GOT3 (cell line): Measurements from ENCODE around the gene SORCS1.

Experiments
- DNase-seq: peaks from one replicate; lab custom pipeline; 2025; ENCODE audit warnings: mixed read lengths; lab: John Stamatoyannopoulos, UW

SORCS1 gene

DNA sequence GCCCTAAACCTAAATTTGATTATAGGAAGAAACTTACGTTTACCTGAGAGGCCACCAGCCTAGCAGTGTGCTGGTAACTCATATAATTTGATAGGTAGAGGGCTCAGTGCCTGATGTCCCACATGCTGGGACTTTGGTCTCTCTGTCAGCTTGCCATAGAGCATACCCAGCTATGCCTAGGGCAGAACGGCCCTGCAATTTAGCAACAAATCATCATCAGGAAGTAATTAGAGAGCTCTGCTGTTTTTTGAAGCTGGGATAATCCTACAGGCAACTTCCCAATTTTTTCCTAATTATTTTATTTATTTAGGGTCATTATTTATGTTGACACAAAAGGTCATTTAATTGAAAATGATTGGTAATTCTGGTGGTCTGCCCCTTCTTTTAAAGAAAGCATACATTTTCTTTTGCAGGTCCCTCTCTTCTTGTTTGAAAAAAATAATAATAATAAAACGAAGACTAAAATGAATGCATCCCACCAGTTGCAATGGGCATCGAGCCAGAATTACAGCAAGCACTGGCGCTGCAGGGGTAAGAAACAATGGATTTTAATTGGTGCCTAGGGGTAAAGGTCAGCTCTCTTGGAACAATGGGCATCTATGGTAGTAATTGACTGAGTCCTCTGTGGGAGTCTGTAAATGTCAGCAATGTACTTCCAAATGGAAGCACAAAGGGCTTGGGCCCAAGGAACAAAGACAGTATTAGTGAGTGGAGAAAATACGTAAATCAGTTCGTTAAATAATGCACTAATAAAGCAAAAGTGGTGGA is 348.0 kb downstream of the SORCS1 start:
- DNase-seq, result no peak

DNA sequence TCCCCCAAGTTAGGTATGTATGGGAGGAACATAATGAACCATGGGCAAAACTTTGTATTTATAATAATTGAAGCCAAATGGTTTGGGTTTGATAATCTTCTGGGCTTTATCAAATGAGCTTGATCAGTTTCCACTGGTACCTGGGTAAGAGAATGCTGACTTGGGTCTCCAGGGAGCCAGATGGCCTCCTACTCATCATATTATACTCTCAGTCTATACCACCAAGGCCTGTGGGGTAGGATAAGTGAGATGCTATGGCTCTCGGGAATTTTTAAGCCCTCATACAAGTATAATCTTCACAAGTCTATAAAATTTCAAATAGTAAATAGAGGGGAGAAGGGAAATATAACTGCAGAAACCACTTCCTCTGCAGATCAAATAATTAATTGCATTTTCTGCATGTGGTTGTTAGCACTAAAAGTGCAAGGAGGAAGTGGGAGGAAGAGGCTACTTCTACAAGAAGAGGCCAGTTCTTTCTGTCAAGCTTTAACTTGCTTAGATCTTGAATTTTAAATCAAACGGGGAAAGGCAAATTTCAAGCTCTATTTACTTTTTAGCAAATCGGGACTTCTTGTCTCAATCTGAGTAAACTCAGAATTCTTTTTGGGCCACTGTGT is 349.0 kb downstream of the SORCS1 start:
- DNase-seq, result no peak

DNA sequence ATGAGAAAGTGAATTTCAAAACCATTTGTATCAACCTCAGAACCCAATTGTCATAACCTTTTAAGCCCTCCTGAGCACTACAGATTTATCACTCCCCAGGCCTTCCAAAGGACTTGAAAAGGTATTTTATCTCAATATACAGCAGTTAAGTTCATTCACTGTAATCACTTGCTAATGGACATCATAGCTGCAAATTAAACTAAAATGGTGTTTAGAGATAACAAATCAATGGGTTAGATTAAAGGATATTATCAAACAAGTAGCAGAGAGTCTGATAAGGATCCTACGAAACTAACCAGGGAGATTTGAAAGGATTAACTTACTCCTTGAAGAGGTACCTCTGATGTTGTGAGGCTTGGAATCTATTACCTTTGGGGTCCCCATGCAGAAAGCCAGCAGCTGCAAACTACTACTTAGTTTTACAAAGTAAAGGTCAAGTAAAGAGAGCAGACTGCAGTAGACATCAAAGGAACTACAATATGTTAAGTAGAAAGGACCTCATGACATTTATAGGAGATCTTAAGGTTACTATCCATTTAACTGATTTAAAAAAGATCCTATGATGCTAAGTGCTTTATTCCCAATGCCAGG is 359.4 kb downstream of the SORCS1 start:
- no peak for DNase-seq

DNA sequence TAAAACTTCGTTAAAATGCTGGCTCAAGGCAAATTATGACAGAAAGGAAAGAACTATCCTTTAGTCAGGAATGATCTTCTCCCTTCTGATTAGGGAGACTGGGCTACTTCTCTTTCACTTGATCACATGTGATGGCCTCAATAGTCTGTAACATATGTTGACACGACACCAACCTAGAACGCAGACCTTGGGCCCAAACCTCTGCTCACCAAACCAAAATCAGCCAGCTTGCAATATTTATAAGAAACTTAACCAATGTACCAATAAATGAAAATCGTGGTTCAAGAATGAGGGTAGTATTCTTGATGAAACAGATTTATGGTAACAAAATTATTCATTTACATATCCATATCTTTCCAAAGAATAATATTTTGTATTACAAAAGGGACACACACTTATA is 361.6 kb downstream of the SORCS1 start:
- DNase-seq, result no peak

DNA sequence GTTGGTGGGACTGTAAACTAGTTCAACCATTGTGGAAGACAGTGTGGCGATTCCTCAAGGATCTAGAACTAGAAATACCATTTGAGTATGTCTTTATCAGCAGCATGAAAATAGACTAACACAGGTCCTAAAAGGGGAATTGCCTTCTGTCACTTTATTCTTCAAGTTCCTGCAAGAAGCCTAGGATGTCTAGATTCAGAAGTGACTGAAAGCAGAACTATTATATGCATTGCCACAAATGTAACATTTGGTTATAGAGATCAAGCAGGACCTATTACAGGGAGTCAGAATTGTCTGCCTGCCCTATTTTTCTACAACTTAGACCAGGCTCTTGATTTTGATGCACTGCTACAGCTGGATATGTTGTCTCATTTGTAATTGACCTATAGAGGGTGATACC is 364.7 kb downstream of the SORCS1 start:
- no peak for DNase-seq

DNA sequence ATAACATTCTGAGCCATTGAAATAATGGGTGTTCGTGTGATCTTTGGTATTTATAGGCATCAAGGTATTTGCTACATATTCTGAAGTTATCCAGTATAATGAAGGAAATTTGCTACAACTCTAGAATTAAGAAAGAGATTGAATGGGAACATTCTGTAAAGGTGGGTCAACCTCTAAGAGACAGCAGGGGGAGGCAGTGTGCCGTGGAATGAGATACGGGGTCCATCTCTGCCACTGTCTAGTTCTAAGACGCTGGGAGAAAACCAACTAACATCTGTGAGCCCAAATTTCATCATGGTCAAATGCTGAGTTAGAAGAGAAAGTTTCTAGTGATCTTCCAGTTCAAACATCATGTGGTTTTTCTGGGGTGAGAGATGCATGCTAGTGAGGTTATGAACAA is 368.9 kb downstream of the SORCS1 start:
- no peak for DNase-seq

DNA sequence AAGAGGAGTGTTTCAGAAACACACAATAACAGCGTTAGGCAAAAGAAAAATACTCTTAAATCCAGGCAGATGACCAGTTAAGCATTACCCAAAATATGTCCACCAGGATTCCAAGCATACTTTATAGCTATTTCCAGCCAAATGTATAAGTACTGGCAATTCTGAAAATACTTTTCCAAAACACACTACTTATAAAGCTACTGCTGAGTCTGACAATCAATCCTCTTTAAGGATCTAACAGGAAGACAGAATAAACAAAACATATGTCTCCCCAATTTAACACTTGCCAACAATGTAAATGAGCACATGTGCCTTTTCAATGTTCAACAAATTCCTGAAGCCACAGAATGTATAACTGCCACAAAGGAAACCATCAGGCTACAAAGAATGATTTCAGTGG is 370.9 kb downstream of the SORCS1 start:
- DNase-seq, result no peak

DNA sequence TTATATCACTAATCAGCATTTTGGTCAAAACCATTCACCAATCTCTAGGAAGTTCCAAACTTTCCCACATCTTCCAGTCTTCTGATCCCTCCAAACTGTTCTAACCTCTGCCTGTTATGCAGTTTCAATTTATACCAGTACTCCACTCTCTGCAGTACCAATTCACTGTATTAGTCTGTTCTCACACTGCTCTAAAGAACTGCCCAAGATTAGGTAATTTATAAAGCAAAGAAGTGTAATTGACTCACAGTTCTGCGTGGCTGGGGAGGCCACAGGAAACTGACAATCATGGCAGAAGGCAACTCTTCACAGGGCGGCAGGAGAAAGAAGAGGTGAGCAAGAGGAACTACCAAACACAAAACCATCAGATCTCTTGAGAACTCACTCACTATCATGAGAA is 374.9 kb downstream of the SORCS1 start:
- DNase-seq, result no peak

DNA sequence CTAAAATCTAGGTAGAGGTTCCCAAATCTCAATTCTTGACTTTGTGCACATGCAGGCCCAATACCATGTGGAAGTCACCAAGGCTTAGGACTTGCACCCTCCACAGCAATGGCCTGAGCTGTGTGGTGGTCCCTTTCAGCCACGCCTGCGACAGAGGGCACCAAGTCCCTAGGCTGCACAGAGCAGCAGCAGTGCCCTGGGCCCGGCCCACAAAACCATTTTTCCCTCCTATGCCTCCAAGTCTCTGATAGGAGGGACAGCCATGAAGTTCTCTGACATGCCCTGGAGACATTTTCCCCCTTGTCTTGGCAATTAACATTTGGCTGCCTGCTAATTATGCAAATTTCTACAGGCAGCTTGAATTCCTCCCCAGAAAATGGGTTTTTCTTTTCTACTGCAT is 375.5 kb downstream of the SORCS1 start:
- no peak for DNase-seq

DNA sequence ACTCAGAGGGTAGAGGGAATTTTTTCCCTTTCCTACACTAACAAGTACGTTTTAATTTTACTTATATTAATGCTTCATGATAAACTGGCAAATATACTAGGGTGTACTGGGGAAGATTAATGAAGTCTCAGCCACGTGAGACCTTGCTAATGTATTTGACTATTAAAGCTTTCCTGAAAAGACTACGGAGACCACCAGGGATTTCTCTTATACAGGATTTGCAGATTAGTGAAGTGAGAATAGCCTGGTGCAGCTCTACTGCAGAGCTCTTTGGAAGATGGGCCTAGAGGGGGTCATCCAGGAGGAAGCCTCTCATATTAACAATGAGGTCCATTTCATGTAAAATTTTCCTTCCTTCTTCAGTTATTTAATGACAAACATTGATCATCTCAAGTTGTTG is 379.0 kb downstream of the SORCS1 start:
- DNase-seq, result no peak

DNA sequence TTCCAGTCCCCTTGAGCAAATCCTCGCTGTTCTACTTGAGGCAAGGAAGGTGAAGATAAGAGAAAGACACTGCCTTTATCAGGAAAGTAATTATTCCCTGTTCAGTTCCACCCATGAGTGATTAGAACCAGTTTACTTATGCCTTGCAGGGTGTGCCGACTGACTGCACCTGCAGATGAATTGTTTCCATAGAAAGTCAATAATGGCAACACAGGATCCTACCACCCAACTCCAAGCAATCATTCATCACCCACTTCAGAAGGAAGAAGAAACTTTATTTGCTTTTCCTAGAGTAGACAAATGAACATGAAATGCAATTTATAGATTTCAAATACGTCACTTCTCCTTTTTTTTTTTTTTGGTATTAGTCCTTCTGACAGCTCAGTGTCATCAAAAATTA is 383.9 kb downstream of the SORCS1 start:
- DNase-seq, result no peak

DNA sequence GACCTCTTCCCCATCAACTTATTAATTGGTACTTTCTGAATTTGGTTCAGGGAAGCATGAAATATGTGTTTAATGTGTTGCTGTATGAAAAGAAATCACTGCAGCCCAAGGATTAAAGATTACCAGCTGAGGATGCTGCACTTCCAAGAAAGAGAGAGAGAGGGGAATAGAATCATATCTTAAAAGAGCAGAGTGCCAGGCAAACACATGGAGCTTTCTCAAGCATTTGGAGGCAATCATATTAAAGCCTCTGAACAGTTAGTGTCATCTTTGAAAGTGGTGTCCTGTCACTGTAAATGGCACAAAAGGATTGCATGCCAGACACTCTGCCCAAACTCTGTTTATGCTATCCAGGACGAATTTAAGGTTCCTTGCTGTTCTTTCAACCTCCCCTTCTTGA is 386.7 kb downstream of the SORCS1 start:
- no peak for DNase-seq

DNA sequence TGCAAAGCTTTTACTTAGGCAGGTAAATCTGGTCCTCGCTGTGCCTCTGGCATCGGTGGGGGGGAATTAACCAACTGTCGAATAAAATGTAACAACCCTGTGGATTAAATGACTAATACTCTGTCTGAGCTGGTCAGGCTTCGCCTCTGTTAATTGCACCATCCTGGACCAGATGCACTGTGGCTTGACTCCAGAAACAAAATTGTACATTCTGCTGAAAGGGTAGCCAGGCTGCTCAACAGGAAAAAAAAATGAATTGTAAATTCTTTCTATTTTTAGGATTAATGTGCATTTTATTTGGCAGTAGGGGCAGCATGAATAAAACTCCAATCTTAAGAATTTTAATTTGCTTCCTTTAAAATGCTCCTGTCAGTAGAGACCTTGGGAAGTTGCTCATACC is 389.4 kb downstream of the SORCS1 start:
- no peak for DNase-seq

DNA sequence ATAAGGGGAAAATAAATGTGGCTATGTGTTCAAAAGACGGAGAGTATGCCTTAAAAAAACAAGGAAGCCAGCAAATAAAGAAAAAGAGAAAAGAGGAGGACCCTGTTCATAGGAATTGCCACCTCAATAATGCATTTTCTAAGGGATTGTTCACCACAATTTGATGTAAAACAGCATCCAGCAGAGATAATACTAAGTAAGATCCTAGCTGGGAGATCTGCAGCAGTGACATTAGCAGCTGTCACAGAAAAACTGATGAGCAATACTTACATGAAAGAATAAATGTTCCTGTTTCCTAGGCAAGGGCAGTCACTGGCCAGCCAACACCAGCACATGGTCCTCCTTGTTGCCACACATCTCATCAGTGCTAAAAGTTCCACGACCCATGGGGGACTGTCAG is 391.5 kb downstream of the SORCS1 start:
- no peak for DNase-seq

DNA sequence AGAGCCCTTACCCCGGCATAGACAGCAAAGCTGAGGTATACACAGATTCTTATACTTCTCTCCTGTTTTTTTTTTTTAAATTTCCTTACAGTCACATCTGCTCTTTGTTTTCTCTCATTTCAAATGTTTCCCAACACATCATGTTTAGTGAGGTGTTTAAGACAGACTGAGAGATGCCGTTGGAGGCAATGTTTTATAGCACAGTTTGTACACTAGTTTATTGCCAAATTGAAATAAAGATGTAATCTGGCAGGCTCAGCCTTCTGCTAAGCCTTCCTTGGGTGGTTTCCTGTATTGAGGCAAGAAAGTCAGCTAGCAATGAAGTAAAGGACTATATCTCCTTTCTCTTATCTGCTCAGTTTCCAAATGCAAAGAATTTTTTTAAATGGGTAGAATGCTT is 393.4 kb downstream of the SORCS1 start:
- no peak for DNase-seq

DNA sequence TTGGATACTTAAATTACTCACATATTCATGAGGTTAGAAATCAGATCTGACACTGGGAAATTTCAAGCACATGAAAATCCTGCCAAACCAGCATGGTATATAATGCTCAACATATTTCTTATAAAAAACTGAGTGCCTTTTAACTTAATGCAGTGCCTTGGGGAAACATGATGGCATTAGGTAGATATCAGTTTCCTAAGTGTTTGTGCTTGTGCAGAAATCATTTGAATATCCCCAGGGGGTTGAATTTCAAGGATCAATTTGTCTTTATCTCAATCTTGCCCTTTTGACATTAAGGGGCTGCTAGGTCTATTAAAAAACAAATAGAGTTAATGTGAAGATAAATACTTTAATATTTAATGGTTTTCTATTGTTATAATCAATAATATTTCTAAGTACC is 396.3 kb downstream of the SORCS1 start:
- no peak for DNase-seq

DNA sequence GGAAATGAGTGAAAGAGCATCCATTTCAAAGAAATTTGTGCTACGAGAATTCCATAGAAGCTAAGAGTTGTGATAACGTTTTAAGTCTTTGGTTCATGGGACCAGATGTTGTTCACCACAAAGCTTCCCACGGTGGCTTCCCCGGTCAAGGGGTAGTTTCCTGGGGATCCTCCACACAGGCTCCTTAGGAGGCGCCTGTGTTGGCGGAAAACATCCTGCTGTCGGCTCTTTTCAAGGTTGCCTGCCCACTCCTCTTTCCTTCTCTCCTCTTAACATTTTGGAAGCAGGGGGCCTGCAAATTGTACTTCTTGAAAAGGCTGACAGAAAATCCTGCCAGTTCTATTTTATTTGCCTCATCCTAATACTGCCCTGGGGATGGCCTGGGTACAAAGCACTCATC is 398.6 kb downstream of the SORCS1 start:
- no peak for DNase-seq

DNA sequence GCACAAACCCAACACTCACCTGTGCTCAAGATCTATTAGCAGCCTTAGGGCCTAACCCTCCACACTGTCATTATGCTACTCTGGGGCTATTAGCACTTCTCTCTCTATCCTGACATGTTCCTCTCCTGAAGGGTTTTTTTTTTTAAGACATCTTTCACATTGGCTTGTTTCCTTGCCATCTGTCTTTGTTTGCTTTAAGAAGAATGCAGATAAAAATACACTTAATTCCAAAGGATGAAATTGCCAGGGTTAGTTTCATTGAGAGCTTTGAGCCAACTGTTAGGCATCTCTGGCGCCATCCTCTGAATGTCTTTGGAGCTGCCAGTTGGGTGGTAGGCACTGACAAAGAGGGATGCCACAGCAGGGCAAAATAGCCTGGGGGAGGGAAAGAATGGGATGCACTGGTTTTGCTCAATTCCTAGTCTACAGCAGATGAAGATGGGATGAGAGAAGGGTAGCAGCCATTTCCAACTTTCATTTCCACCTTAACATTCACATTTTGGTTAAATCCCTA is 399.2 kb downstream of the SORCS1 start:
- no peak for DNase-seq

DNA sequence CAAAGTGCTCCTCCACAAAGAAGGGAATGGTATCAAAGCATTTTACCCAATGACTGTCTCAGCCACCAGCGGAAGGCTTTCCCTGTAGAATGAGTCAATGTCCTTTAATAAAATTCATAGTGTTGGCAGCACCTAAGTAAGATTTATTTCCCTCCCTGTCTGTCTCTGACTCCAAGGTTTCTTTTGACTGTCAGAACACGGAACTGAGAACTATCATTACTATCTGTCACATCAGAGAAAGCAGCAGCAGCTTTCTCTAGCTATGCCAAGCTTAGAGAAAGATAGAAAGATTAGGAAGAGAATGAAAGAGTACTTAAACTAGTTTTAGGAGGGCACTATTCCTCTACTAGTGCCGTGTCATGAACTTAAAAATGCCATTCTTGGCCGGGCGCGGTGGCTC is 400.1 kb downstream of the SORCS1 start:
- DNase-seq, result no peak

DNA sequence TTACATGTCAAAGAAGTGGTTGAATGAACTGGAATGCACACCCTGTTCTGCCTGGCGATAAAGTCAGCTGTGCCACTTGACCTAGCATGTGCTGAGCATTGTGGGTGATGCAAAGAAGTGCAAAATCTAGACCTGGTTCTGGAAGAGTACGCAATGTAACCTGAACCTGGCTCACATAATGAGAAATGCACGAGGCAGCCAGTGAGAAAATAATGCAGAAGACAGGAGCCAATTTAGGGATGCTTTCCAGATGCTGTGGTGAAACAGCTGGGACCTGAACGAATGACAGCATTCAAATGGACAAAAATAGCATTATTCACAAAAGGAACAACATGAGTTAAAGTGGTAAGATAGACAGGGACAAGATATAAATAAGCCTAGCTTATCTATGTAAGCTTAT is 402.6 kb downstream of the SORCS1 start:
- no peak for DNase-seq

DNA sequence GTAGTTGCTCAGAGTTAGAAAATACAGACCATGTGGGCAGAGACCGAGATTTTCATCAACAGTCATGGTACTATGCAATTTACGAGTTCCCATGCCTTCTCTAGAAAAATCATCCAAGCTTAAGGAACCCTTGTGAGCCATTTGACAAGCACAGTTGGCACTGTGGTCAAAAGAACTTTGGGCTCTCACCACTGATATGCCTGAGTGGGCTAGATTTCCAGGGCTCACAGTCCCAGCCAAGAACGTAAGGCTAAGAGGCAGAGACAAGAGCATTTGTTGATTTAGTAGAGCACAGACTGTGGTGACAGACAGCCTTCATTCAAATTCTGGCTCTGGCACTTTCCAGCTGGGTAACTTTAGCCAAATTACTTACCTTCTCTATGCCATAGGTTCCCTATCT is 407.0 kb downstream of the SORCS1 start:
- DNase-seq, result no peak

DNA sequence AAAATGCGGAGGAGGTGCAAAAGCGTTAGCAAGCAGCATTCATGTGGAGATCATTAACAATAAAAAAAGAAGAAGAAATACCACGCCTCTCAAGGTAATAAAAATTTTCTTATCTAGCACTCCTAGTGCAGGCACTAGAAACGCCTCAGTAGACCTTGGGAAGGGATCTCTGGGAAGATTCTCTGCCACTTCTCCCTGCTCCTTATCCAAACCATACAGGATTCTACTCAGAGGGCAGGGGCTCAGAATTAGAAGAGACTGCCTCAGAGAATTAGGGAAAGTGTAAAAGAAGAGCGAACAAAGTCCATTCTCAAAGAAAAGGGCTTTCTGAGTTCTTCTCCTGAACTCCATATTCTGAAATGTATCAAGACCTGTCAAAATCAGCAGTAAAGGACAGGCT is 413.4 kb downstream of the SORCS1 start:
- DNase-seq, result no peak

DNA sequence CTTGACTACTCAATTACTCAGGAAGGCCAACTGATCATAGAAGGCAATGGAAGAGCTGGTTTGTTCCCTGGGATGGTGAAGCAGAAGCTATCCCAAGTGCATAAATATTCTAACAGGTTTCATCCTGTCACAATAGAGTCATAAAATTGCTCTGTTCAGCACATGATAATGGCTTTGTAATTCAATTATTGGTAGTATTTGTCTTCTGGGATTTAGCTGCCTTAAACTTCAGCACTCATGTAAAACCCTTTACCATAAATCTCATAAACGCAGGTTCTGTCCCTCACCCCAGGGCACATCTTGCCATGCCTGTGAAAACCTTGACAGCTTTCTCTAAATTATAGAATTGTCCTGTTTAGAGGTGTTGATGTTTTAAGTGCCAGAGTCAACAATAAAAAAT is 417.6 kb downstream of the SORCS1 start:
- DNase-seq, result no peak
